ENCODE data around the gene LPAR3. TPM values are rescaled to one million over a fixed set of nuclear protein-coding genes. Genes with fewer than 3 reads are reported as not detected.
A peak's percentile ranks its signal among the peaks of the same experiment; 100 is the strongest.

The LPAR3 gene
- total RNA-seq, 4 donors from 2014 or later: 3.5 to 10.9 (median 4.1) TPM; not detected in 1

DNA sequence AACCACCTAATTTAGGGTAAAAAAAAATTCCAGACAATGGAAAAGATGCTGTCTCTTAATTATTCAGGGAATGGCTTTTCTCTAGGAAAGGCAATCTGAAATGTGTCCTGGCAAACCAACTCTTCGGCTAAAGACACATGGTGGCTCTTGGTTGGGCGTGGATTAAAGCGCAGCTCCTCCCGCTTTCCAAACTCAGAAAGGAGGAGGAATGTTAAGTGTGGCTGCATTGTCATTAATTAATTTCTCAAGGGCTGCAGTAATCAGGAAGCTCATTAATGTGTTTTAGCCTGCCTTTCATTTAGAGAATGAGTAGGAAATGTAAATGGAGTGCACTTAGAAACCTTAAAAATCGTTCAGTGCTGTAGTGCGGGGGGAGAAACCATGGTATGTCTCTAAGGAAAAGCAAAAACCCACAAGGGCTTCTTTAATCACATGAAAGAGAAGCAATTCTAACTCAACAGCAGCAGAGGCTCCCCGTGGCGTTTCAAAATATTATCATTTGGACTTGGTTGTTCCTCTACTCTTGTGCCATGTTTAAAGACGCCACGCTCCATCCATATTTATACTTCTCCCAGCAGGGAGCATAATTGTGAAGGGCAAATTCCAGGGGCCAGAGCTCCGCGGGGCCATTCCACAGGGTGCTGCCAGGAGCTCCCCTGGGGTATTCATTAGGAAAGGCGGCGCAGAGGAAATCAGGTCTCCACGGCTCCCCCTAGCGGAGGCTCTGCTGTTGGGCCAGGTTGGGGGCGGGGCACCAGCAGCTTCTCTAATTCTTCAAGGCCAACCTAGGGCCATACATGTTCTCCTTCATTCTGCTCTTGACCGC lies 110.8 kb downstream of the LPAR3 start:
- H3K36me3 ChIP-seq: no peaks in the 10 kb centered on the region
- no peak overlapping the region for H3K27ac ChIP-seq
- in situ Hi-C loops (cut with MboI; ENCODE audit: low pct_ligation_motif_present in 1 of 4, low pct_unique_long_range_greater_than_20kb in 1 of 4, low sequenced_read_pairs in 3 of 4) (loop anchor here in 2 of 4 donors (10.0 to 25.0 kb wide), 2 partner anchors 143 to 255 kb away; partner anchors contain the start of gene MCOLN3 (in 1 of the 2)), intact Hi-C loops (cut with DNase I; ENCODE audit: low total_unique reads) (no loop called here)
- no peak overlapping the region for H3K4me3 ChIP-seq
- WGBS, 2 donors (ENCODE audit: low coverage in 1 of 2): 69 to 81% methylated on average over 8 to 18 of the region's 18 CpGs
- H3K27me3 ChIP-seq: no peaks in the 10 kb centered on the region
- peaks cover 0 to 4% (median 2%) of the 10 kb centered on the region in 4 donors for H3K4me1 ChIP-seq
- TF ChIP-seq POLR2A (IDR thresholded peaks at IDR 0.05): no peak
- TF ChIP-seq, protein P1, sequence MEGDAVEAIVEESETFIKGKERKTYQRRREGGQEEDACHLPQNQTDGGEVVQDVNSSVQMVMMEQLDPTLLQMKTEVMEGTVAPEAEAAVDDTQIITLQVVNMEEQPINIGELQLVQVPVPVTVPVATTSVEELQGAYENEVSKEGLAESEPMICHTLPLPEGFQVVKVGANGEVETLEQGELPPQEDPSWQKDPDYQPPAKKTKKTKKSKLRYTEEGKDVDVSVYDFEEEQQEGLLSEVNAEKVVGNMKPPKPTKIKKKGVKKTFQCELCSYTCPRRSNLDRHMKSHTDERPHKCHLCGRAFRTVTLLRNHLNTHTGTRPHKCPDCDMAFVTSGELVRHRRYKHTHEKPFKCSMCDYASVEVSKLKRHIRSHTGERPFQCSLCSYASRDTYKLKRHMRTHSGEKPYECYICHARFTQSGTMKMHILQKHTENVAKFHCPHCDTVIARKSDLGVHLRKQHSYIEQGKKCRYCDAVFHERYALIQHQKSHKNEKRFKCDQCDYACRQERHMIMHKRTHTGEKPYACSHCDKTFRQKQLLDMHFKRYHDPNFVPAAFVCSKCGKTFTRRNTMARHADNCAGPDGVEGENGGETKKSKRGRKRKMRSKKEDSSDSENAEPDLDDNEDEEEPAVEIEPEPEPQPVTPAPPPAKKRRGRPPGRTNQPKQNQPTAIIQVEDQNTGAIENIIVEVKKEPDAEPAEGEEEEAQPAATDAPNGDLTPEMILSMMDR (IDR thresholded peaks at IDR 0.05): peak; percentile 40 to 61 (median 50)
- DNase-seq: peak; percentile 68
- no peaks in the 10 kb centered on the region for H3K9me3 ChIP-seq

DNA sequence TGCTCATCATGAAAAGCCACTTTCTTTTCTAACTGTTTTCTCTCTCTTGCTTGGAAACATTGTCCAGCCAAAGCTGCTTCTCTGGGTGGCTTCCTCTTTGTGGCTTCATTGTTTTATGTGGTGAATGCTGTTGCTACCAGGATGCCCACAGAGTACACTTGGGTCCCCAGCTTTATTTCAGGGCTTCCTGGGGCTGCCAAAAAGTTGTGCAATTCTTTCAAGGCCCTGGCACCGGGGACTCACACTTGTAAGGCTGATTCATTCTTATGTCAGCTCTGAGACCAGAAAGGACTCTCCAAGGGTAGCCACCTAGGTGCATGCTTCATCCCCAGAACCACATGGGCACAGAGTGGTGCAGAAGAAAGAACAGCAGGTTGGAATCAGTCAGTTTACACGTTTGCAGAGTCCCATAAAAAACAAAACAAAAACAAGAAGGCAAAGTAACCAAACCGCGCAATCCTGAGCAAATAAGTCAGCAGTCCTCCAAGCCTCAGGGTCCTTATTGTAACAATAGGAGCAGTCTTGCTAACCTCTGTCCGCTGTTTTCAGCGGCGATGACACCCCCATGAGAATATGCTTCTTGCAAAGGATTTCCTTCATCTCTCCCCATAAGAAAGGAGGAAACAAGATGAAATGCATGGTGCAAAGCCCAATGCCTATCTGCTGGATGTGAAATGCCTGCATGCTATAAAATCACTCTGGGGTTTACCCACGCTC lies 112.8 kb downstream of the LPAR3 start:
- no peaks in the 10 kb centered on the region for H3K4me1 ChIP-seq
- H3K27me3 ChIP-seq: no peaks in the 10 kb centered on the region
- no peaks in the 10 kb centered on the region for H3K9me3 ChIP-seq
- no peaks in the 10 kb centered on the region for H3K36me3 ChIP-seq
- no peak overlapping the region for H3K27ac ChIP-seq
- TF ChIP-seq POLR2AphosphoS5 (IDR thresholded peaks at IDR 0.05) (no peak), POLR2A (IDR thresholded peaks at IDR 0.05) (no peak), EP300 (IDR thresholded peaks at IDR 0.05; ENCODE audit: low read depth) (no peak)
- TF ChIP-seq, protein P1 (IDR thresholded peaks at IDR 0.05): no peak
- intact Hi-C loops (cut with DNase I; ENCODE audit: low total_unique reads) (no loop called here), in situ Hi-C loops (cut with MboI; ENCODE audit: low pct_ligation_motif_present in 1 of 4, low pct_unique_long_range_greater_than_20kb in 1 of 4, low sequenced_read_pairs in 3 of 4) (loop anchor here in 2 of 4 donors (10.0 to 25.0 kb wide), 4 partner anchors 145 to 855 kb away; partner anchors contain the start of gene MCOLN3 (in 1 of the 2))
- DNase-seq: no peak
- no peak overlapping the region for H3K4me3 ChIP-seq
- 68 to 75% methylated on average over 5 to 8 of the region's 8 CpGs for WGBS, 2 donors (ENCODE audit: low coverage in 1 of 2)

DNA sequence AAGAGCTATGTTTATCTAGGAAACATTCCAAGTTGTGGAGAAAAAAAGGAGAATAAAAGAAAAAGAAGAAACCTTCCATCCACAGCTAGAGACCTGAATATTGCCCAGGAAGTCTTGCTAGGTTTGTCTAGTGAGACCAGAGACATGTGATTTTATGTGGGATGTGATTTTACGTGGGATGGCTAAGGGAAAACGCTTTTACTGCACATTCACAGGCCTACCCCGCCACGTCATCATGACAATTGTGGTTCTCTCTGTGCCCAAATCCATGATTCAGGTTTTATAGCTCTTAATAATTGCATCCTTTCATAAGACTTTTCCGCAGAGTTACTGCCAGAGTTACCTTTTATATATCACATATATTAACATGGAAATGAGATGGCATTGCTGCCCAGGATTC lies 116.4 kb downstream of the LPAR3 start:
- in situ Hi-C loops (cut with MboI; ENCODE audit: low pct_ligation_motif_present in 1 of 4, low pct_unique_long_range_greater_than_20kb in 1 of 4, low sequenced_read_pairs in 3 of 4) (loop anchor here in 2 of 4 donors (10.0 to 25.0 kb wide), 3 partner anchors 261 to 852 kb away; partner anchors contain the start of gene MCOLN3 (in 1 of the 2)), intact Hi-C loops (cut with DNase I; ENCODE audit: low total_unique reads) (no loop called here)
- H3K4me1 ChIP-seq: no peaks in the 10 kb centered on the region
- no peak overlapping the region for H3K27ac ChIP-seq
- no peak for TF ChIP-seq POLR2A (IDR thresholded peaks at IDR 0.05)
- no peak for TF ChIP-seq POLR2AphosphoS5 (IDR thresholded peaks at IDR 0.05)
- TF ChIP-seq EP300 (IDR thresholded peaks at IDR 0.05; ENCODE audit: low read depth): no peak
- TF ChIP-seq, protein P1 (IDR thresholded peaks at IDR 0.05): no peak
- no peak for DNase-seq
- 78% methylated on average over 5 of the region's 5 CpGs for WGBS, 2 donors (ENCODE audit: low coverage in 1 of 2)
- no peak overlapping the region for H3K4me3 ChIP-seq
- H3K9me3 ChIP-seq: no peaks in the 10 kb centered on the region
- H3K36me3 ChIP-seq: no peaks in the 10 kb centered on the region
- H3K27me3 ChIP-seq: no peaks in the 10 kb centered on the region

DNA sequence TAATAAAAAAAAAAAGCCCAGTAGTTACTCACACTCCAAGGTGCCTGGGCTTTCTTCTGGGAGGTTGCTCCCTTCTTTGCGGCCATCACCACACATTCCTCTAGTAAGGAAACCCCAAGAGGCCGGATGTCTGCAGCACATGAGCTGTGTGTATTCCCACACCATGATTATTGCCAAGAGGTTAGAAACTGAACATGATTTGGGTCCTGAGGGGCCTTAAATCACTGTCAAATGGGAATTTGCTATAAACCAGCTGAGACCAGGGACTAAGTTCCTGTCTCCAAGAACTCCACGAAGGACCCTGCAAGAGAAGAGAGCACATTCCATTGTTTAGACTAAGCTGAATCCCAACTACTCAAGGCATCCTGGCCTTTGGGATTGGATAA lies 117.5 kb downstream of the LPAR3 start:
- 30 to 81% methylated on average over 2 to 3 of the region's 3 CpGs for WGBS, 2 donors (ENCODE audit: low coverage in 1 of 2)
- Histone ChIP-seq H3K36me3 (no peaks in the 10 kb centered on the region), H3K9me3 (no peaks in the 10 kb centered on the region), H3K27me3 (no peaks in the 10 kb centered on the region), H3K4me3 (no peak overlapping the region), H3K4me1 (no peaks in the 10 kb centered on the region), H3K27ac (no peak overlapping the region)
- in situ Hi-C loops (cut with MboI; ENCODE audit: low pct_ligation_motif_present in 1 of 4, low pct_unique_long_range_greater_than_20kb in 1 of 4, low sequenced_read_pairs in 3 of 4) (loop anchor here in 2 of 4 donors (10.0 to 25.0 kb wide), 3 partner anchors 262 to 851 kb away; partner anchors contain the start of gene MCOLN3 (in 1 of the 2)), intact Hi-C loops (cut with DNase I; ENCODE audit: low total_unique reads) (no loop called here)
- TF ChIP-seq POLR2AphosphoS5 (IDR thresholded peaks at IDR 0.05) (no peak), POLR2A (IDR thresholded peaks at IDR 0.05) (no peak), EP300 (IDR thresholded peaks at IDR 0.05; ENCODE audit: low read depth) (no peak)
- TF ChIP-seq, protein P1 (IDR thresholded peaks at IDR 0.05): no peak
- no peak for DNase-seq

Measured in transverse colon (tissue), 4 donors.